GM11168 (cell line): ENCODE results near the gene TARDBP.

Source experiments
- in situ Hi-C: fragments of 300-500 bp; cut with MboI; formaldehyde crosslinking; loops from one replicate; pipeline ENCODE4 v1.12.0; 2022; ENCODE audit warnings: low sequenced_read_pairs; ENCODE audit not compliant: unreplicated experiment

The TARDBP gene

GRCh38 chr1:11058026-11058425 is 45.6 kb downstream of the TARDBP start:
- in situ Hi-C loops = loop anchor here (25.0 kb wide), 1 partner anchor 579 kb away; no protein-coding TSS in a partner anchor

- in situ Hi-C loops = loop anchor here (25.0 kb wide), 1 partner anchor 579 kb away; no protein-coding TSS in a partner anchor
These were observed 46.2 kb downstream of the TARDBP start for GRCh38 chr1:11058595-11059154.

GRCh38 chr1:11059155-11059967 is 46.9 kb downstream of the TARDBP start:
- in situ Hi-C loops = loop anchor here (25.0 kb wide), 1 partner anchor 578 kb away; no protein-coding TSS in a partner anchor

- in situ Hi-C loops = loop anchor here (25.0 kb wide), 1 partner anchor 577 kb away; no protein-coding TSS in a partner anchor
These were observed 47.7 kb downstream of the TARDBP start, which contains the start of gene SRM for GRCh38 chr1:11059968-11060830. TSS of gene SRM (minus strand) at chr1:11060018. CDS start at chr1:11059943, 75 bp downstream.

GRCh38 chr1:11061652-11062365 is 49.4 kb downstream of the TARDBP start:
- in situ Hi-C loops = loop anchor here (25.0 kb wide), 1 partner anchor 575 kb away; no protein-coding TSS in a partner anchor

GRCh38 chr1:11062965-11063401 is 50.5 kb downstream of the TARDBP start:
- in situ Hi-C loops = loop anchor here (25.0 kb wide), 1 partner anchor 574 kb away; no protein-coding TSS in a partner anchor

GRCh38 chr1:11063937-11064537 is 51.6 kb downstream of the TARDBP start:
- in situ Hi-C loops = loop anchor here (25.0 kb wide), 1 partner anchor 573 kb away; no protein-coding TSS in a partner anchor

- in situ Hi-C loops = loop anchor here (25.0 kb wide), 1 partner anchor 572 kb away; no protein-coding TSS in a partner anchor
These were observed 52.5 kb downstream of the TARDBP start for GRCh38 chr1:11064942-11065341.

- in situ Hi-C loops = loop anchor here (25.0 kb wide), 1 partner anchor 572 kb away; no protein-coding TSS in a partner anchor
These were observed 53.3 kb downstream of the TARDBP start for GRCh38 chr1:11065796-11066195.

GRCh38 chr1:11067716-11068599 is 55.5 kb downstream of the TARDBP start:
- in situ Hi-C loops = loop anchor here (25.0 kb wide), 1 partner anchor 569 kb away; no protein-coding TSS in a partner anchor

GRCh38 chr1:11068600-11069473 is 56.4 kb downstream of the TARDBP start:
- in situ Hi-C loops = loop anchor here (25.0 kb wide), 1 partner anchor 568 kb away; no protein-coding TSS in a partner anchor

- in situ Hi-C loops = loop anchor here (25.0 kb wide), 1 partner anchor 566 kb away; no protein-coding TSS in a partner anchor
These were observed 58.4 kb downstream of the TARDBP start for GRCh38 chr1:11070876-11071275.

- in situ Hi-C loops = loop anchor here (25.0 kb wide), 1 partner anchor 566 kb away; no protein-coding TSS in a partner anchor
These were observed 59.2 kb downstream of the TARDBP start for GRCh38 chr1:11071463-11072215.

GRCh38 chr1:11072216-11072917 is 59.9 kb downstream of the TARDBP start:
- in situ Hi-C loops = loop anchor here (25.0 kb wide), 1 partner anchor 565 kb away; no protein-coding TSS in a partner anchor

GRCh38 chr1:11073398-11073797 is 60.9 kb downstream of the TARDBP start:
- in situ Hi-C loops = loop anchor here (25.0 kb wide), 1 partner anchor 564 kb away; no protein-coding TSS in a partner anchor
